ENCODE data around the gene FBXL14.

The FBXL14 gene

GRCh38 chr12:1573960-1574864 is 20.2 kb downstream of the FBXL14 start (continued):
- TF ChIP-seq ZSCAN4 (tag by site-specific recombination; IDR thresholded peaks at IDR 0.05) (no peak), KLF1 (tag by site-specific recombination; IDR thresholded peaks at IDR 0.05) (no peak), ZNF335 (tag by site-specific recombination; conservative IDR thresholded peaks at IDR 0.05) (peak; percentile 18; the same call in 1 of the 2 replicates), ZNF174 (tag by site-specific recombination; IDR thresholded peaks at IDR 0.05) (no peak), HOXA7 (CRISPR knock-in tag; IDR thresholded peaks at IDR 0.05; ENCODE audit: borderline replicate concordance) (no peak), ZNF544 (tag by site-specific recombination; IDR thresholded peaks at IDR 0.05) (no peak), BCL11A (tag by site-specific recombination; IDR thresholded peaks at IDR 0.05; ENCODE audit: low read depth) (no peak), ZIC2 (tag by site-specific recombination; IDR thresholded peaks at IDR 0.05) (no peak), ZNF776 (tag by site-specific recombination; IDR thresholded peaks at IDR 0.05; ENCODE audit: borderline replicate concordance) (no peak), TSHZ1 (tag by site-specific recombination; IDR thresholded peaks at IDR 0.05; ENCODE audit: borderline replicate concordance) (no peak)
- TF ChIP-seq, protein P1, sequence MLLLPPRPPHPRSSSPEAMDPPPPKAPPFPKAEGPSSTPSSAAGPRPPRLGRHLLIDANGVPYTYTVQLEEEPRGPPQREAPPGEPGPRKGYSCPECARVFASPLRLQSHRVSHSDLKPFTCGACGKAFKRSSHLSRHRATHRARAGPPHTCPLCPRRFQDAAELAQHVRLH (tag by site-specific recombination; IDR thresholded peaks at IDR 0.05) = no peak
- TF ChIP-seq, protein P2, sequence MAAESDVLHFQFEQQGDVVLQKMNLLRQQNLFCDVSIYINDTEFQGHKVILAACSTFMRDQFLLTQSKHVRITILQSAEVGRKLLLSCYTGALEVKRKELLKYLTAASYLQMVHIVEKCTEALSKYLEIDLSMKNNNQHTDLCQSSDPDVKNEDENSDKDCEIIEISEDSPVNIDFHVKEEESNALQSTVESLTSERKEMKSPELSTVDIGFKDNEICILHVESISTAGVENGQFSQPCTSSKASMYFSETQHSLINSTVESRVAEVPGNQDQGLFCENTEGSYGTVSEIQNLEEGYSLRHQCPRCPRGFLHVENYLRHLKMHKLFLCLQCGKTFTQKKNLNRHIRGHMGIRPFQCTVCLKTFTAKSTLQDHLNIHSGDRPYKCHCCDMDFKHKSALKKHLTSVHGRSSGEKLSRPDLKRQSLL (tag by site-specific recombination; IDR thresholded peaks at IDR 0.05) = 0 out of 2 replicates have a peak, but pooled peaks have one; percentile 28
- TF ChIP-seq, protein P3, sequence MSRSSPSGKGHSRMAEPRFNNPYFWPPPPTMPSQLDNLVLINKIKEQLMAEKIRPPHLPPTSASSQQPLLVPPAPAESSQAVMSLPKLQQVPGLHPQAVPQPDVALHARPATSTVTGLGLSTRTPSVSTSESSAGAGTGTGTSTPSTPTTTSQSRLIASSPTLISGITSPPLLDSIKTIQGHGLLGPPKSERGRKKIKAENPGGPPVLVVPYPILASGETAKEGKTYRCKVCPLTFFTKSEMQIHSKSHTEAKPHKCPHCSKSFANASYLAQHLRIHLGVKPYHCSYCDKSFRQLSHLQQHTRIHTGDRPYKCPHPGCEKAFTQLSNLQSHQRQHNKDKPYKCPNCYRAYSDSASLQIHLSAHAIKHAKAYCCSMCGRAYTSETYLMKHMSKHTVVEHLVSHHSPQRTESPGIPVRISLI (tag by site-specific recombination; IDR thresholded peaks at IDR 0.05) = no peak

DNA sequence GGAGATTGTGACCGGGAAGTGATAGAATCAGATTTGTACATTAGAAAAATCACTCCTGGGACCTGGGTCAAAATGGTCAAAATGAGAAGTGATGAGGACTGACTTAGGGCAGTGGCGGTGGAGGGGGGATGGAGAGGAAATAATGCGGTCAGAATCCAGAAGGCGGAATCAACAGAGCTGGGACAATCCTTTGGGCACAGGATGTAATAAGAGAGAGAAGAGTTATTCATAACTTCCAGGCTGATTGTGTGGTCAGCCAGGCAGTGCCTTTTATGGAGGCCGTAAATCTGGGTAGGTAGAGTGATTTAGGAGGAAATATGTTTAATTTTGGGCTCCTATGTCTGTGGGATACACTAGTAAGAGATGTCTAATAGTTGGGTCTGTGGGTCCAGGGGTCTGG is 21.6 kb downstream of the FBXL14 start:
- ChIA-PET POLR2A (no interaction called here), CTCF (no interaction called here)
- no peak overlapping the region for H3K27ac ChIP-seq (ENCODE audit: extremely low read depth, low read depth, low read length)
- TF ChIP-seq ZNF404 (tag by site-specific recombination; IDR thresholded peaks at IDR 0.05) = no peak
- no peak for TF ChIP-seq ZNF274 (IDR thresholded peaks at IDR 0.05; ENCODE audit: low read length)
- no peak for TF ChIP-seq ZNF274 (tag by site-specific recombination; IDR thresholded peaks at IDR 0.05; ENCODE audit: borderline replicate concordance)
- TF ChIP-seq, protein P4, sequence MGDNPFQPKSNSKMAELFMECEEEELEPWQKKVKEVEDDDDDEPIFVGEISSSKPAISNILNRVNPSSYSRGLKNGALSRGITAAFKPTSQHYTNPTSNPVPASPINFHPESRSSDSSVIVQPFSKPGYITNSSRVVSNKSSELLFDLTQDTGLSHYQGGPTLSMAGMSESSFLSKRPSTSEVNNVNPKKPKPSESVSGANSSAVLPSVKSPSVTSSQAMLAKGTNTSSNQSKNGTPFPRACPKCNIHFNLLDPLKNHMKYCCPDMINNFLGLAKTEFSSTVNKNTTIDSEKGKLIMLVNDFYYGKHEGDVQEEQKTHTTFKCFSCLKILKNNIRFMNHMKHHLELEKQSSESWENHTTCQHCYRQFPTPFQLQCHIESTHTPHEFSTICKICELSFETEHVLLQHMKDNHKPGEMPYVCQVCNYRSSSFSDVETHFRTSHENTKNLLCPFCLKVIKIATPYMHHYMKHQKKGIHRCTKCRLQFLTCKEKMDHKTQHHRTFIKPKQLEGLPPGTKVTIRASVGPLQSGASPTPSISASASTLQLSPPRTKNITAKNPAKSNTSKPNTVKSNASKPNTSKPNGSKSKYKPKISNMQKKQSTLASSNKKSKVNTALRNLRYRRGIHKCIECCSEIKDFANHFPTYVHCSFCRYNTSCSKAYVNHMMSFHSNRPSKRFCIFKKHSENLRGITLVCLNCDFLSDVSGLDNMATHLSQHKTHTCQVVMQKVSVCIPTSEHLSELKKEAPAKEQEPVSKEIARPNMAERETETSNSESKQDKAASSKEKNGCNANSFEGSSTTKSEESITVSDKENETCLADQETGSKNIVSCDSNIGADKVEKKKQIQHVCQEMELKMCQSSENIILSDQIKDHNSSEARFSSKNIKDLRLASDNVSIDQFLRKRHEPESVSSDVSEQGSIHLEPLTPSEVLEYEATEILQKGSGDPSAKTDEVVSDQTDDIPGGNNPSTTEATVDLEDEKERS (tag by site-specific recombination; IDR thresholded peaks at IDR 0.05) = no peak
- no peak for TF ChIP-seq ZNF133 (tag by site-specific recombination; IDR thresholded peaks at IDR 0.05)
- TF ChIP-seq ZBTB44 (tag by site-specific recombination; IDR thresholded peaks at IDR 0.05) = no peak
- no peak for TF ChIP-seq ZSCAN4 (tag by site-specific recombination; IDR thresholded peaks at IDR 0.05)
- TF ChIP-seq, protein P1 (tag by site-specific recombination; IDR thresholded peaks at IDR 0.05) = no peak
- no peaks in the 10 kb centered on the region for H3K9me3 ChIP-seq (ENCODE audit: control insufficient read depth, insufficient read depth, low read depth, low read length)
- H3K4me1 ChIP-seq (ENCODE audit: control insufficient read depth, insufficient read depth, low read length) = peaks cover 26% of the 10 kb centered on the region
- no peak overlapping the region for H3K4me3 ChIP-seq (ENCODE audit: low read depth, low read length)
- no peaks in the 10 kb centered on the region for H3K36me3 ChIP-seq (ENCODE audit: control insufficient read depth in 2 of 2, insufficient read depth in 1 of 2, low read length in 2 of 2)
